H1 (cell line): ENCODE data around the gene ZSCAN4. TPM values are rescaled to one million over a fixed set of nuclear protein-coding genes. Genes with fewer than 3 reads are reported as not detected.

ENCODE experiments used
- CTCF ChIA-PET: fragments of 300-600 bp; sonication (Branson Sonifier 250); formaldehyde crosslinking; loops from one replicate; lab custom pipeline; 2021; ENCODE audit not compliant: partially characterized antibody; lab: Charles Lee
- POLR2A ChIA-PET: fragments of 300-600 bp; sonication (Branson Sonifier 250); formaldehyde crosslinking; loops from one replicate; lab custom pipeline; 2021; ENCODE audit warnings: inconsistent platforms; ENCODE audit not compliant: partially characterized antibody; lab: Charles Lee
- DNase-seq, 2 experiments: peaks; one replicate each; pipeline versions ENCODE4 v3.0.0 to v3.0.0-alpha.2; 2010 to 2022; ENCODE audit warnings: low spot score in 2 of 2, low read depth in 1 of 2, mixed read lengths in 1 of 2
- FAIRE-seq: peaks from 2 replicates; lab custom pipeline; 2011; peaks lifted over from hg19 to GRCh38; lab: Jason Lieb, UNC
- H2AFZ ChIP-seq: 2 replicates; pipeline ENCODE4 v1.8.1; 2012; ENCODE audit warnings: low read length, inconsistent platforms
- H2AK5ac ChIP-seq: 2 replicates; pipeline ENCODE4 v1.6.1; 2013; ENCODE audit warnings: low read depth, low read length
- H2BK120ac ChIP-seq: replicated peaks from 2 replicates; pipeline ENCODE3; 2013; ENCODE audit warnings: low read depth, low read length, inconsistent platforms
- H2BK12ac ChIP-seq: 2 replicates; pipeline ENCODE4 v1.6.1; 2013; ENCODE audit warnings: low read depth, low read length
- H2BK15ac ChIP-seq: 2 replicates; pipeline ENCODE4 v1.6.1; 2013; ENCODE audit warnings: low read length
- H2BK20ac ChIP-seq: 2 replicates; pipeline ENCODE4 v1.6.1; 2013; ENCODE audit warnings: low read length
- H2BK5ac ChIP-seq: 2 replicates; pipeline ENCODE4 v1.6.1; 2013; ENCODE audit warnings: low read depth, low read length
- H3K14ac ChIP-seq: 2 replicates; pipeline ENCODE4 v1.6.1; 2013; ENCODE audit warnings: inconsistent platforms; ENCODE audit not compliant: insufficient read length
- H3K18ac ChIP-seq: 2 replicates; pipeline ENCODE4 v1.6.1; 2013; ENCODE audit warnings: low read length; ENCODE audit errors: extremely low read depth
- H3K23ac ChIP-seq: 2 replicates; pipeline ENCODE4 v1.6.1; 2013; ENCODE audit warnings: inconsistent platforms; ENCODE audit not compliant: insufficient read length
- H3K23me2 ChIP-seq: 2 replicates; pipeline ENCODE4 v1.6.1; 2013; ENCODE audit warnings: low read depth, low read length
- H3K27ac ChIP-seq: 2 replicates; pipeline ENCODE4 v1.6.1; 2011; ENCODE audit warnings: low read depth, low read length, inconsistent platforms
- H3K27me3 ChIP-seq, 4 experiments: replicated peaks in 1 of 4; 1 replicate in 1 of 4; 2 replicates in 3 of 4; pipeline versions ENCODE4 v1.6.1 to v1.8.1; 2011 to 2013; ENCODE audit warnings: low read length in 3 of 4, mild to moderate bottlenecking in 3 of 4, inconsistent platforms in 2 of 4, mixed read lengths in 2 of 4, moderate library complexity in 1 of 4; ENCODE audit not compliant: control insufficient read depth in 3 of 4, insufficient read depth in 3 of 4; ENCODE audit errors: extremely low read depth in 1 of 4
- H3K36me3 ChIP-seq, 4 experiments: 2 replicates each; pipeline versions ENCODE4 v1.6.1 to v1.8.1; 2011 to 2013; ENCODE audit warnings: mild to moderate bottlenecking in 4 of 4, low read length in 3 of 4, moderate library complexity in 2 of 4, control low read depth in 1 of 4, inconsistent platforms in 1 of 4; ENCODE audit not compliant: insufficient read depth in 4 of 4, control insufficient read depth in 2 of 4
- H3K4ac ChIP-seq: replicated peaks from 2 replicates; pipeline ENCODE3; 2013; ENCODE audit warnings: low read length, low read depth, mixed read lengths, inconsistent platforms; ENCODE audit not compliant: insufficient read length
- H3K4me1 ChIP-seq, 4 experiments: replicated peaks in 1 of 4; 1 replicate in 1 of 4; 2 replicates in 3 of 4; pipeline versions ENCODE4 v1.6.1 to v1.8.1; 2011 to 2013; ENCODE audit warnings: low read length in 3 of 4, inconsistent platforms in 2 of 4, mixed read lengths in 1 of 4; ENCODE audit not compliant: insufficient read depth in 4 of 4, control insufficient read depth in 3 of 4
- H3K4me2 ChIP-seq, 2 experiments: 2 replicates each; pipeline versions ENCODE4 v1.6.1 to v1.8.1; 2011 to 2013; ENCODE audit warnings: low read depth in 2 of 2, low read length in 2 of 2, control low read depth in 1 of 2, inconsistent platforms in 1 of 2, mild to moderate bottlenecking in 1 of 2; ENCODE audit not compliant: insufficient read depth in 1 of 2
- H3K4me3 ChIP-seq, 4 experiments: fragments of 200-600, 300-600 bp in 1 of 4; sonication (generic), shearing (Covaris generic), sonication (Bioruptor Twin) in 1 of 4; 2 replicates each; pipeline versions ENCODE4 v1.5.1 to v1.8.1; 2011 to 2016; ENCODE audit warnings: low read length in 4 of 4, low read depth in 3 of 4, control low read depth in 2 of 4, inconsistent platforms in 2 of 4, mild to moderate bottlenecking in 2 of 4, mixed read lengths in 1 of 4, moderate library complexity in 1 of 4; ENCODE audit not compliant: insufficient read depth in 2 of 4; ENCODE audit errors: extremely low read depth in 1 of 4
- H3K56ac ChIP-seq: replicated peaks from 2 replicates; pipeline ENCODE3; 2013; ENCODE audit warnings: low read depth, mild to moderate bottlenecking, mixed read lengths, low read length, inconsistent platforms; ENCODE audit not compliant: insufficient read length
- H3K79me1 ChIP-seq: 2 replicates; pipeline ENCODE4 v1.6.1; 2013; ENCODE audit warnings: low read depth, low read length, control low read depth
- H3K79me2 ChIP-seq, 2 experiments: 2 replicates each; pipeline versions ENCODE4 v1.6.1 to v1.8.1; 2012 to 2013; ENCODE audit warnings: low read length in 2 of 2, mild to moderate bottlenecking in 2 of 2, inconsistent platforms in 1 of 2; ENCODE audit not compliant: insufficient read depth in 2 of 2, control insufficient read depth in 1 of 2
- H3K9ac ChIP-seq, 4 experiments: replicated peaks in 1 of 4; 1 replicate in 1 of 4; 2 replicates in 3 of 4; pipeline versions ENCODE4 v1.6.1 to v1.8.1; 2011 to 2013; ENCODE audit warnings: low read depth in 3 of 4, low read length in 3 of 4, control low read depth in 2 of 4, mild to moderate bottlenecking in 2 of 4, moderate library complexity in 2 of 4, inconsistent platforms in 1 of 4; ENCODE audit errors: extremely low read depth in 1 of 4
- H3K9me3 ChIP-seq, 2 experiments: 2 replicates each; pipeline versions ENCODE4 v1.6.1 to v1.8.1; 2012 to 2013; ENCODE audit warnings: mild to moderate bottlenecking in 2 of 2, moderate library complexity in 2 of 2, control low read depth in 1 of 2, inconsistent platforms in 1 of 2, low read depth in 1 of 2, low read length in 1 of 2, mixed read lengths in 1 of 2; ENCODE audit not compliant: insufficient read depth in 2 of 2
- H4K20me1 ChIP-seq, 2 experiments: replicated peaks in 1 of 2; 2 replicates each; pipeline versions ENCODE3 to v1.8.1; 2011 to 2013; ENCODE audit warnings: inconsistent platforms in 2 of 2, low read length in 2 of 2, mild to moderate bottlenecking in 1 of 2; ENCODE audit not compliant: insufficient read depth in 2 of 2, control insufficient read depth in 1 of 2
- H4K5ac ChIP-seq: 2 replicates; pipeline ENCODE4 v1.6.1; 2013; ENCODE audit warnings: low read length, low read depth, mixed read lengths, inconsistent platforms; ENCODE audit not compliant: insufficient read length
- H4K8ac ChIP-seq: 2 replicates; pipeline ENCODE4 v1.8.0; 2013; ENCODE audit warnings: mild to moderate bottlenecking, moderate library complexity, low read length, inconsistent platforms; ENCODE audit not compliant: insufficient read depth; ENCODE audit errors: extremely low read depth
- H4K91ac ChIP-seq: replicated peaks from 2 replicates; pipeline ENCODE3; 2013; ENCODE audit warnings: low read length, mixed read lengths, inconsistent platforms; ENCODE audit not compliant: insufficient read length
- MAFK ChIP-seq: IDR thresholded peaks from 2 replicates; pipeline ENCODE4 v1.6.1; 2012; ENCODE audit warnings: low read depth, mild to moderate bottlenecking, improper control_type of control experiment, low read length
- NRF1 ChIP-seq: IDR thresholded peaks from 2 replicates; pipeline ENCODE4 v1.6.1; 2011; ENCODE audit warnings: mild to moderate bottlenecking, low read depth, low read length, improper control_type of control experiment
- WGBS, 2 experiments: shearing (Covaris generic) in 1 of 2; methylation state at CpG; one replicate each; pipeline versions ENCODE4 v1.1.6 to v1.1.7; 2013 to 2015; ENCODE audit warnings: low lambda C conversion rate in 2 of 2, mixed read lengths in 2 of 2, inconsistent platforms in 1 of 2, low coverage in 1 of 2, missing lambda C conversion rate in 1 of 2; ENCODE audit not compliant: insufficient replicate concordance in 2 of 2, insufficient coverage in 1 of 2, insufficient read length in 1 of 2; ENCODE audit errors: extremely low coverage in 1 of 2, missing lambda C conversion rate in 1 of 2; 5-methylcytosine and 5-hydroxymethylcytosine counted together
- polyA plus RNA-seq, 7 experiments: library from polyadenylated mRNA; depleted of rRNA in 3 of 7; stranded (reverse) in 5 of 7; unstranded in 2 of 7; fragments of >200 nt in 5 of 7; fragments of 200-250 nt in 2 of 7; gene quantifications; 1 replicate in 5 of 7; 2 replicates in 1 of 7; 4 replicates in 1 of 7; pipeline versions ENCODE4 v1.2.1 to v1.2.3, GENCODE V29; 2011 to 2013; ENCODE audit warnings: missing spikeins in 2 of 7, mixed read lengths in 2 of 7
- total RNA-seq: library from RNA; stranded (reverse); fragmentation: NEBNext Ultra II Directional; extraction: Animal tissue kit (Norgen Biotek cat#: 25700); gene quantifications from 2 replicates; pipeline ENCODE4 v1.2.1, GENCODE V29; 2021

ZSCAN4 gene
- total and polyA plus RNA-seq, 2 of the 8 experiments (the other 6 are each of a cell fraction or from before 2014, with no cell fraction given) = not detected

GRCh38 chr19:57672466-57672865 lies 3.7 kb downstream of the ZSCAN4 start:
- Histone ChIP-seq H3K4me3 (no peak overlapping the region), H4K5ac (no peak overlapping the region), H2AK5ac (no peak overlapping the region), H2BK5ac (no peak overlapping the region), H3K14ac (no peak overlapping the region), H3K4me2 (no peak overlapping the region), H3K9me3 (no peaks in the 10 kb centered on the region), H3K4ac (no peak overlapping the region), H3K27me3 (peaks cover 0 to 4% (median 0%) of the 10 kb centered on the region in 4 experiments; a peak in 2 of 7 replicates), H2BK120ac (no peak overlapping the region), H4K8ac (no peak overlapping the region), H3K23ac (no peak overlapping the region), H4K91ac (no peak overlapping the region), H3K23me2 (no peaks in the 10 kb centered on the region), H3K9ac (no peak overlapping the region), H2BK12ac (no peak overlapping the region), H3K79me1 (no peaks in the 10 kb centered on the region), H2BK20ac (no peak overlapping the region), H3K4me1 (peaks cover 0 to 1% (median 0%) of the 10 kb centered on the region in 4 experiments; a peak in 1 of 7 replicates), H2BK15ac (no peak overlapping the region), H4K20me1 (peaks cover 0 to 1% of the 10 kb centered on the region in 2 experiments), H2AFZ (no peak overlapping the region), H3K36me3 (no peaks in the 10 kb centered on the region), H3K18ac (no peak overlapping the region), H3K56ac (no peak overlapping the region), H3K27ac (no peak overlapping the region), H3K79me2 (no peaks in the 10 kb centered on the region)
- FAIRE-seq (no peak), DNase-seq (no peak)
- TF ChIP-seq NRF1 (no peak), MAFK (no peak)
- WGBS, 2 experiments = 86% methylated on average over 4 of the region's 4 CpGs; no CpG with 5 or more reads in 1 of the 2 experiments
- ChIA-PET POLR2A (interaction anchor here (0.6 to 1.8 kb wide), 5 partner anchors 8 to 190 kb away, joined by 3 to 7 read pairs (median 4); partner anchors contain the start of genes ZNF154 and ZNF551), CTCF (interaction anchor here (1.0 to 1.3 kb wide), 2 partner anchors 9 to 66 kb away, joined by 3 to 5 read pairs; partner anchors contain the start of gene ZNF551)
